Neural cell (in vitro differentiated cells): ENCODE results near the gene GTF2F2. TPM values are rescaled to one million over a fixed set of nuclear protein-coding genes. Genes with fewer than 3 reads are reported as not detected.

ENCODE experiments used
- H2AFZ ChIP-seq: fragments of 200-600, 300-800 bp; sonication (generic), shearing (Covaris generic); 2 replicates; pipeline ENCODE4 v1.6.0; 2014; ENCODE audit warnings: low read depth, mild to moderate bottlenecking, antibody characterized with exemption, low read length, moderate library complexity
- H3F3A ChIP-seq: fragments of 200-600 bp; shearing (Covaris generic); 2 replicates; pipeline ENCODE4 v1.6.1; 2016; ENCODE audit warnings: mild to moderate bottlenecking, moderate library complexity, mixed read lengths, antibody characterized with exemption, low read length; ENCODE audit not compliant: insufficient read depth, poor library complexity, severe bottlenecking
- H3K27ac ChIP-seq: fragments of 200-600, 300-800 bp; sonication (generic), shearing (Covaris generic); 2 replicates; pipeline ENCODE4 v1.5.1; 2014; ENCODE audit warnings: mild to moderate bottlenecking, low read length, moderate library complexity
- H3K27me3 ChIP-seq: fragments of 300-800, 200-600 bp; sonication (generic), shearing (Covaris generic); 2 replicates; pipeline ENCODE4 v1.6.0; 2014; ENCODE audit warnings: mild to moderate bottlenecking, low read depth, low read length, moderate library complexity; ENCODE audit not compliant: insufficient read depth
- H3K36me3 ChIP-seq: fragments of 300-800, 200-600 bp; sonication (generic), shearing (Covaris generic); 2 replicates; pipeline ENCODE4 v1.5.1; 2014; ENCODE audit warnings: mild to moderate bottlenecking, antibody characterized with exemption, low read length, moderate library complexity; ENCODE audit not compliant: insufficient read depth
- H3K4me2 ChIP-seq: fragments of 300-800, 200-600 bp; sonication (generic), shearing (Covaris generic); 2 replicates; pipeline ENCODE4 v1.6.0; 2014; ENCODE audit warnings: mild to moderate bottlenecking, low read length
- H3K4me3 ChIP-seq: fragments of 300-800, 200-600 bp; sonication (generic), shearing (Covaris generic); 2 replicates; pipeline ENCODE4 v1.5.1; 2014; ENCODE audit warnings: mild to moderate bottlenecking, low read length, moderate library complexity
- H3K79me2 ChIP-seq: fragments of 200-600 bp; shearing (Covaris generic); replicated peaks from 2 replicates; pipeline ENCODE4 v1.6.0; 2014; ENCODE audit warnings: mild to moderate bottlenecking, low read length, moderate library complexity; ENCODE audit not compliant: insufficient read depth
- H3K9ac ChIP-seq: fragments of 300-800, 200-600 bp; sonication (generic), shearing (Covaris generic); 2 replicates; pipeline ENCODE4 v1.6.1; 2016; ENCODE audit warnings: mild to moderate bottlenecking, low read length, mixed read lengths
- H3K9me2 ChIP-seq: fragments of 200-600 bp; shearing (Covaris generic); 2 replicates; pipeline ENCODE4 v1.6.1; 2016; ENCODE audit warnings: mild to moderate bottlenecking, low read length, mixed read lengths; ENCODE audit not compliant: insufficient read depth
- H3K9me3 ChIP-seq: fragments of 200-600, 300-800 bp; sonication (generic), shearing (Covaris generic); 2 replicates; pipeline ENCODE4 v1.6.1; 2016; ENCODE audit warnings: mild to moderate bottlenecking, mixed run types, low read length, moderate library complexity, mixed read lengths
- H4K20me1 ChIP-seq: fragments of 200-600 bp; shearing (Covaris generic); 2 replicates; pipeline ENCODE4 v1.6.1; 2016; ENCODE audit warnings: mild to moderate bottlenecking, mixed run types; ENCODE audit not compliant: insufficient read depth
- EP300 ChIP-seq: fragments of 450-650 bp; conservative IDR thresholded peaks from 2 replicates; pipeline ENCODE4 v1.6.1; 2014; ENCODE audit warnings: antibody characterized with exemption, mild to moderate bottlenecking, moderate library complexity; ENCODE audit not compliant: poor library complexity, severe bottlenecking
- EZH2 ChIP-seq: fragments of 200-600, 300-800 bp; shearing (Covaris generic), sonication (generic); IDR thresholded peaks from 2 replicates; pipeline ENCODE4 v1.6.1; 2014; ENCODE audit warnings: antibody characterized with exemption, low read length, borderline replicate concordance, mild to moderate bottlenecking; ENCODE audit not compliant: insufficient read depth, poor library complexity, severe bottlenecking
- MXI1 ChIP-seq: fragments of 450-650 bp; conservative IDR thresholded peaks from 2 replicates; pipeline ENCODE4 v1.6.1; 2014; ENCODE audit warnings: antibody characterized with exemption, mild to moderate bottlenecking; ENCODE audit not compliant: poor library complexity, severe bottlenecking
- POLR2AphosphoS5 ChIP-seq: IDR thresholded peaks from 2 replicates; pipeline ENCODE4 v1.6.1; 2012
- RAD21 ChIP-seq: fragments of 450-650 bp; conservative IDR thresholded peaks from 2 replicates; pipeline ENCODE4 v1.6.1; 2014; ENCODE audit warnings: antibody characterized with exemption, mild to moderate bottlenecking, moderate library complexity
- SMC3 ChIP-seq: fragments of 450-650 bp; conservative IDR thresholded peaks from 2 replicates; pipeline ENCODE4 v1.6.1; 2014; ENCODE audit warnings: antibody characterized with exemption, mild to moderate bottlenecking, moderate library complexity; ENCODE audit not compliant: poor library complexity
- TAF1 ChIP-seq: IDR thresholded peaks from 2 replicates; pipeline ENCODE4 v1.6.1; 2012; ENCODE audit warnings: low read depth
- polyA plus RNA-seq: library from polyadenylated mRNA; depleted of rRNA; stranded (reverse); fragments of >200 nt; gene quantifications from 2 replicates; pipeline ENCODE4 v1.2.3, GENCODE V29; 2014
- TF ChIP-seq, protein P1 (sequence below): IDR thresholded peaks from 2 replicates; pipeline ENCODE4 v1.6.1; 2012; ENCODE audit warnings: borderline replicate concordance
- TF ChIP-seq, protein P2 (sequence below): fragments of 450-650 bp; IDR thresholded peaks from 2 replicates; pipeline ENCODE4 v1.5.1; 2014; ENCODE audit warnings: antibody characterized with exemption, mild to moderate bottlenecking, moderate library complexity; ENCODE audit not compliant: poor library complexity, severe bottlenecking

Gene GTF2F2
- polyA plus RNA-seq, 1 donor from 2014 or later, result 29.6 TPM

DNA sequence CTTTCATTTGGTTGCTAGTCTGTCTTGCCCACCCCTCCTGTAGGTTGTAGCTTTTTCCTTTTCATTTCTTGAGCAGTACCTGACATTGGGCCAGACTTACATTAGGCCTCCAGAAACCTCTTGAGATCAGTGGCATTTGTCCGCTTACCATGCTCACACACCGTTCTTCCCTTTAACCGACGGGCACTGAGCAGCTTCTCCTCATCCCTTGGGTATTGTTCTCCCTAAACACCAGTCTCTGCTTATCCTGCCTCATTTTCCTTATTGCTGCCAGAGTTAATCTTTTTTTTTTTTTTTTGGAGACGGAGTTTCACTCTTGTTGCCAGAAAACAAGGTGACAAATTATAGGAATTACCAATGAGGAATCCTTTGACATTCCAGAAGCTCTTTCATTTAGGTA is 107.7 kb downstream of the GTF2F2 start:
- H3K36me3 ChIP-seq, result no peaks in the 10 kb centered on the region
- no peaks in the 10 kb centered on the region for H3K27me3 ChIP-seq
- no peaks in the 10 kb centered on the region for H3K79me2 ChIP-seq
- no peak overlapping the region for H2AFZ ChIP-seq
- no peaks in the 10 kb centered on the region for H4K20me1 ChIP-seq
- H3K4me3 ChIP-seq, result no peak overlapping the region
- H3F3A ChIP-seq, result no peaks in the 10 kb centered on the region
- TF ChIP-seq SMC3 (no peak), TAF1 (no peak), RAD21 (no peak), EP300 (no peak), POLR2AphosphoS5 (no peak), MXI1 (no peak), EZH2 (no peak)
- TF ChIP-seq, protein P1, sequence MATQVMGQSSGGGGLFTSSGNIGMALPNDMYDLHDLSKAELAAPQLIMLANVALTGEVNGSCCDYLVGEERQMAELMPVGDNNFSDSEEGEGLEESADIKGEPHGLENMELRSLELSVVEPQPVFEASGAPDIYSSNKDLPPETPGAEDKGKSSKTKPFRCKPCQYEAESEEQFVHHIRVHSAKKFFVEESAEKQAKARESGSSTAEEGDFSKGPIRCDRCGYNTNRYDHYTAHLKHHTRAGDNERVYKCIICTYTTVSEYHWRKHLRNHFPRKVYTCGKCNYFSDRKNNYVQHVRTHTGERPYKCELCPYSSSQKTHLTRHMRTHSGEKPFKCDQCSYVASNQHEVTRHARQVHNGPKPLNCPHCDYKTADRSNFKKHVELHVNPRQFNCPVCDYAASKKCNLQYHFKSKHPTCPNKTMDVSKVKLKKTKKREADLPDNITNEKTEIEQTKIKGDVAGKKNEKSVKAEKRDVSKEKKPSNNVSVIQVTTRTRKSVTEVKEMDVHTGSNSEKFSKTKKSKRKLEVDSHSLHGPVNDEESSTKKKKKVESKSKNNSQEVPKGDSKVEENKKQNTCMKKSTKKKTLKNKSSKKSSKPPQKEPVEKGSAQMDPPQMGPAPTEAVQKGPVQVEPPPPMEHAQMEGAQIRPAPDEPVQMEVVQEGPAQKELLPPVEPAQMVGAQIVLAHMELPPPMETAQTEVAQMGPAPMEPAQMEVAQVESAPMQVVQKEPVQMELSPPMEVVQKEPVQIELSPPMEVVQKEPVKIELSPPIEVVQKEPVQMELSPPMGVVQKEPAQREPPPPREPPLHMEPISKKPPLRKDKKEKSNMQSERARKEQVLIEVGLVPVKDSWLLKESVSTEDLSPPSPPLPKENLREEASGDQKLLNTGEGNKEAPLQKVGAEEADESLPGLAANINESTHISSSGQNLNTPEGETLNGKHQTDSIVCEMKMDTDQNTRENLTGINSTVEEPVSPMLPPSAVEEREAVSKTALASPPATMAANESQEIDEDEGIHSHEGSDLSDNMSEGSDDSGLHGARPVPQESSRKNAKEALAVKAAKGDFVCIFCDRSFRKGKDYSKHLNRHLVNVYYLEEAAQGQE, result no peak
- TF ChIP-seq, protein P2, sequence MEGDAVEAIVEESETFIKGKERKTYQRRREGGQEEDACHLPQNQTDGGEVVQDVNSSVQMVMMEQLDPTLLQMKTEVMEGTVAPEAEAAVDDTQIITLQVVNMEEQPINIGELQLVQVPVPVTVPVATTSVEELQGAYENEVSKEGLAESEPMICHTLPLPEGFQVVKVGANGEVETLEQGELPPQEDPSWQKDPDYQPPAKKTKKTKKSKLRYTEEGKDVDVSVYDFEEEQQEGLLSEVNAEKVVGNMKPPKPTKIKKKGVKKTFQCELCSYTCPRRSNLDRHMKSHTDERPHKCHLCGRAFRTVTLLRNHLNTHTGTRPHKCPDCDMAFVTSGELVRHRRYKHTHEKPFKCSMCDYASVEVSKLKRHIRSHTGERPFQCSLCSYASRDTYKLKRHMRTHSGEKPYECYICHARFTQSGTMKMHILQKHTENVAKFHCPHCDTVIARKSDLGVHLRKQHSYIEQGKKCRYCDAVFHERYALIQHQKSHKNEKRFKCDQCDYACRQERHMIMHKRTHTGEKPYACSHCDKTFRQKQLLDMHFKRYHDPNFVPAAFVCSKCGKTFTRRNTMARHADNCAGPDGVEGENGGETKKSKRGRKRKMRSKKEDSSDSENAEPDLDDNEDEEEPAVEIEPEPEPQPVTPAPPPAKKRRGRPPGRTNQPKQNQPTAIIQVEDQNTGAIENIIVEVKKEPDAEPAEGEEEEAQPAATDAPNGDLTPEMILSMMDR, result no peak
- no peak overlapping the region for H3K4me2 ChIP-seq
- H3K9me3 ChIP-seq, result no peaks in the 10 kb centered on the region
- no peaks in the 10 kb centered on the region for H3K9me2 ChIP-seq
- H3K9ac ChIP-seq, result no peak overlapping the region
- no peak overlapping the region for H3K27ac ChIP-seq

DNA sequence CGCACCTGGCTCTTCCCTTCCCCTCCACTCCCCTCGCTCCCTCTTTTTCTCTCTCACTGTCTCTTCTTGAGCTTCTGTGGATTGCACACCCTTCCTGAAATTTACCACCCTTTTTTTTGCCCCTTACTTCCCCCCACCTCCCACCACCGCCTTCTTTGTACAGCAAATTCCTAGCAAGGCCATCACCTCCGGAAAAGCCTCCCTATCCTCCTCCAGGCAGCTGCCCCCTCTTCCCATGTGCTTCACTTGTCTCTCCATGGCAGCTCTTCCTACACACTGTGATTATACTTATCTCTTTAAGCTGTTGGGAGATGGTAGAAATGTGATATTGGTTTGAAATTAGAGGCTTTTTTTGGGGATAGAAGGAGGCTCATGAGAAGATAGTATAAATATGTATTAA is 108.9 kb downstream of the GTF2F2 start:
- H3K9me3 ChIP-seq, result no peaks in the 10 kb centered on the region
- H3K27ac ChIP-seq, result no peak overlapping the region
- TF ChIP-seq EP300, result no peak
- TF ChIP-seq, protein P2, result no peak
- no peak for TF ChIP-seq POLR2AphosphoS5
- no peak for TF ChIP-seq RAD21
- TF ChIP-seq, protein P1, result no peak
- no peak for TF ChIP-seq SMC3
- TF ChIP-seq MXI1, result no peak
- no peak for TF ChIP-seq EZH2
- TF ChIP-seq TAF1, result no peak
- no peaks in the 10 kb centered on the region for H3F3A ChIP-seq
- no peaks in the 10 kb centered on the region for H3K27me3 ChIP-seq
- H3K9ac ChIP-seq, result no peak overlapping the region
- no peaks in the 10 kb centered on the region for H3K79me2 ChIP-seq
- no peak overlapping the region for H3K4me2 ChIP-seq
- H4K20me1 ChIP-seq, result no peaks in the 10 kb centered on the region
- H2AFZ ChIP-seq, result no peak overlapping the region
- no peaks in the 10 kb centered on the region for H3K36me3 ChIP-seq
- H3K4me3 ChIP-seq, result no peak overlapping the region
- no peaks in the 10 kb centered on the region for H3K9me2 ChIP-seq
